CD4-positive, alpha-beta T cell (primary cell): ENCODE measurements around the gene PPP1R9A. TPM values are rescaled to one million over a fixed set of nuclear protein-coding genes. Genes with fewer than 3 reads are reported as not detected.

Experiments
- ATAC-seq: fragments of 200-7000 bp; cut with Tn5 transposase; one replicate; pipeline ENCODE4 v1.10.0; 2022; ENCODE audit warnings: mild to moderate bottlenecking; ENCODE audit not compliant: poor library complexity
- CTCF ChIA-PET: fragments of 350-600 bp; sonication (Branson Sonifier 250); formaldehyde crosslinking; loops from one replicate; lab custom pipeline; 2021; ENCODE audit warnings: antibody characterized with exemption, inconsistent platforms; lab: Charles Lee
- POLR2A ChIA-PET: fragments of 350-600 bp; sonication (Branson Sonifier 250); formaldehyde crosslinking; loops from one replicate; lab custom pipeline; 2021; ENCODE audit warnings: antibody characterized with exemption, inconsistent platforms; lab: Charles Lee
- DNase-seq, 14 experiments: peaks; one replicate each; pipeline ENCODE4 v3.0.0-alpha.2; 2013 to 2020; ENCODE audit warnings: mixed read lengths in 2 of 14
- H3K27ac ChIP-seq, 2 donors: one replicate each; pipeline versions ENCODE4 v1.5.1 to v1.7.0; 2013; ENCODE audit warnings: low read length in 2 of 2, low read depth in 1 of 2, mild to moderate bottlenecking in 1 of 2
- H3K27me3 ChIP-seq, 2 experiments: 1 replicate in 1 of 2; 2 replicates in 1 of 2; pipeline versions ENCODE4 v1.6.1 to v1.7.0; 2013; ENCODE audit warnings: low read length in 2 of 2, control low read depth in 1 of 2, mild to moderate bottlenecking in 1 of 2, moderate library complexity in 1 of 2; ENCODE audit not compliant: insufficient read depth in 2 of 2, control insufficient read depth in 1 of 2
- H3K36me3 ChIP-seq: one replicate; pipeline ENCODE4 v1.6.1; 2013; ENCODE audit warnings: low read length, control low read depth; ENCODE audit not compliant: insufficient read depth
- H3K4me1 ChIP-seq: one replicate; pipeline ENCODE4 v1.6.1; 2013; ENCODE audit warnings: low read length, control low read depth; ENCODE audit not compliant: insufficient read depth
- H3K4me3 ChIP-seq: one replicate; pipeline ENCODE4 v1.5.1; 2013; ENCODE audit warnings: mild to moderate bottlenecking, low read length, moderate library complexity
- H3K9me3 ChIP-seq, 2 experiments: 1 replicate in 1 of 2; 2 replicates in 1 of 2; pipeline versions ENCODE4 v1.6.1 to v1.7.0; 2013; ENCODE audit warnings: low read length in 2 of 2, mild to moderate bottlenecking in 2 of 2, control low read depth in 1 of 2, moderate library complexity in 1 of 2; ENCODE audit not compliant: control insufficient read depth in 1 of 2, insufficient read depth in 1 of 2
- H3K27ac Mint-ChIP-seq: one replicate; pipeline ENCODE4 v1.8.0; 2020; ENCODE audit warnings: mixed read lengths
- H3K27me3 Mint-ChIP-seq: one replicate; pipeline ENCODE4 v1.8.0; 2021; ENCODE audit warnings: mixed read lengths
- H3K36me3 Mint-ChIP-seq: one replicate; pipeline ENCODE4 v1.8.0; 2021; ENCODE audit warnings: low read depth, mixed read lengths
- H3K4me1 Mint-ChIP-seq: one replicate; pipeline ENCODE4 v1.8.0; 2021; ENCODE audit warnings: low read depth, mixed read lengths
- H3K4me3 Mint-ChIP-seq: one replicate; pipeline ENCODE4 v1.8.0; 2020; ENCODE audit warnings: mild to moderate bottlenecking, mixed read lengths
- H3K9me3 Mint-ChIP-seq: one replicate; pipeline ENCODE4 v1.8.0; 2020; ENCODE audit warnings: mixed read lengths
- intact Hi-C, 2 experiments: fragments of 100-400 bp; cut with DNase I in 1 of 2; cut with micrococcal nuclease in 1 of 2; formaldehyde crosslinking; loops; one replicate each; pipeline versions ENCODE4 v1.15.1 to v1.9.0; 2023 to 2025; cut with DNase I, micrococcal nuclease
- total RNA-seq, 174 experiments: library from RNA in 2 of 174; stranded (reverse) in 2 of 174; gene quantifications; one replicate each; pipeline ENCODE4 v1.2.3 and lab custom pipeline; 2021 to 2026
- TF ChIP-seq, protein P1 (sequence below): fragments of 200-600 bp; IDR thresholded peaks from one replicate; pipeline ENCODE4 v1.8.0; 2022; ENCODE audit warnings: antibody characterized with exemption, mild to moderate bottlenecking

The PPP1R9A gene
- total RNA-seq, 2 experiments from 2014 or later = not detected

DNA sequence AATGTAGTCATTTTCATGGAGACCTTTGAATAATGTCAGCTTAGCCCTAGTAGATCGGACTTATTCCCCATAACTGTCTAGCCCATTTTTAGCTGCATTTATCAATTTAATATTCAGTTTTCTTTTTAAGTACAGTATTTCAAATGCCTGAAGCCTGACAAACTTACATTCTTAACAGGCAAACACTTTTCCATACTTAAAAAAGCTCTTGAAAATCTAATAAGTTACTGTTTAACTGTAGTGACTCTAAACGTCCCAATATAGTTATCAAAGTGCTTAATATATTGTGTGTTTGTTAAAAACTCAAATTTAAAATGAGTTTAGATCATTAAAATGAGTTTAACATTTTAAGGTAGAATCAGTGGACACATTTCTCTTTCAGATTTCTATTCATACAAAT lies 372.0 kb downstream of the PPP1R9A start:
- H3K4me1 ChIP-seq = no peaks in the 10 kb centered on the region
- H3K36me3 ChIP-seq = no peaks in the 10 kb centered on the region
- no peak for DNase-seq
- no peak overlapping the region for H3K4me3 ChIP-seq
- POLR2A ChIA-PET = no interaction called here
- no peak for ATAC-seq
- Mint-ChIP-seq H3K4me1 (no peaks in the 10 kb centered on the region), H3K27ac (no peak overlapping the region), H3K36me3 (no peaks in the 10 kb centered on the region), H3K27me3 (no peaks in the 10 kb centered on the region), H3K9me3 (no peaks in the 10 kb centered on the region), H3K4me3 (no peak overlapping the region)
- H3K9me3 ChIP-seq = no peaks in the 10 kb centered on the region
- no peak overlapping the region for H3K27ac ChIP-seq
- TF ChIP-seq, protein P1, sequence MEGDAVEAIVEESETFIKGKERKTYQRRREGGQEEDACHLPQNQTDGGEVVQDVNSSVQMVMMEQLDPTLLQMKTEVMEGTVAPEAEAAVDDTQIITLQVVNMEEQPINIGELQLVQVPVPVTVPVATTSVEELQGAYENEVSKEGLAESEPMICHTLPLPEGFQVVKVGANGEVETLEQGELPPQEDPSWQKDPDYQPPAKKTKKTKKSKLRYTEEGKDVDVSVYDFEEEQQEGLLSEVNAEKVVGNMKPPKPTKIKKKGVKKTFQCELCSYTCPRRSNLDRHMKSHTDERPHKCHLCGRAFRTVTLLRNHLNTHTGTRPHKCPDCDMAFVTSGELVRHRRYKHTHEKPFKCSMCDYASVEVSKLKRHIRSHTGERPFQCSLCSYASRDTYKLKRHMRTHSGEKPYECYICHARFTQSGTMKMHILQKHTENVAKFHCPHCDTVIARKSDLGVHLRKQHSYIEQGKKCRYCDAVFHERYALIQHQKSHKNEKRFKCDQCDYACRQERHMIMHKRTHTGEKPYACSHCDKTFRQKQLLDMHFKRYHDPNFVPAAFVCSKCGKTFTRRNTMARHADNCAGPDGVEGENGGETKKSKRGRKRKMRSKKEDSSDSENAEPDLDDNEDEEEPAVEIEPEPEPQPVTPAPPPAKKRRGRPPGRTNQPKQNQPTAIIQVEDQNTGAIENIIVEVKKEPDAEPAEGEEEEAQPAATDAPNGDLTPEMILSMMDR = no peak
- CTCF ChIA-PET = no interaction called here
- intact Hi-C loops = no loop called here
- H3K27me3 ChIP-seq = no peaks in the 10 kb centered on the region

DNA sequence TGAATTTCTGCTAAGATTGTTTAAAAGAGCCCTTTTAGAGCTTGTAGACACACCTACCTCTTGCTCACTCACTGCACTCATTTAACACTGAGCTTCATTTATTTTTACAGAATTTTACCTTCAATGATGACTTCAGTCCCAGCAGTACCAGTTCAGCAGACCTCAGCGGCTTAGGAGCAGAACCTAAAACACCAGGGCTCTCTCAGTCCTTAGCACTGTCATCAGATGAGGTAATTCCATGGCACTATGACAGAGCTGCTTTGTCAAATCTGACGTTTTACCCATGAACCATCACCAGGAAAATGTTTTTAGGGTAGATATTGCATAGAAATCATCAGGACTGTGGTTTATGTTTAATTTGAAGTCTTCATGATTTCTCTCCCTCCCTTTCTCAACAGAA lies 378.7 kb downstream of the PPP1R9A start:
- H3K27ac Mint-ChIP-seq = no peak overlapping the region
- no peak for ATAC-seq

GRCh38 chr7:95290166-95290830 lies 382.9 kb downstream of the PPP1R9A start:
- H3K36me3 ChIP-seq = no peaks in the 10 kb centered on the region
- TF ChIP-seq, protein P1 = no peak
- no peak for ATAC-seq
- no peak overlapping the region for H3K4me3 ChIP-seq
- no peak for DNase-seq
- ChIA-PET POLR2A (no interaction called here), CTCF (no interaction called here)
- intact Hi-C loops = loop anchor here in 1 of 2 experiments (10.0 kb wide), 1 partner anchor 65 kb away; no protein-coding TSS in a partner anchor
- Mint-ChIP-seq H3K27me3 (peaks cover 13% of the 10 kb centered on the region), H3K36me3 (no peaks in the 10 kb centered on the region), H3K4me3 (no peak overlapping the region), H3K4me1 (no peaks in the 10 kb centered on the region), H3K27ac (no peak overlapping the region), H3K9me3 (no peaks in the 10 kb centered on the region)
- H3K4me1 ChIP-seq = no peaks in the 10 kb centered on the region
- no peaks in the 10 kb centered on the region for H3K27me3 ChIP-seq
- no peaks in the 10 kb centered on the region for H3K9me3 ChIP-seq
- no peak overlapping the region for H3K27ac ChIP-seq

More for the DNA sequence above, 378.7 kb downstream of the PPP1R9A start:
- no peak overlapping the region for H3K4me3 ChIP-seq
- intact Hi-C loops = no loop called here
- ChIA-PET CTCF (no interaction called here), POLR2A (no interaction called here)
- H3K4me1 ChIP-seq = no peaks in the 10 kb centered on the region
- H3K36me3 Mint-ChIP-seq = no peaks in the 10 kb centered on the region
- TF ChIP-seq, protein P1 = no peak
- no peak overlapping the region for H3K4me3 Mint-ChIP-seq
- H3K27ac ChIP-seq = no peak overlapping the region
- peaks cover 9% of the 10 kb centered on the region for H3K27me3 Mint-ChIP-seq
- H3K36me3 ChIP-seq = no peaks in the 10 kb centered on the region
- DNase-seq = no peak
- H3K27me3 ChIP-seq = no peaks in the 10 kb centered on the region
- no peaks in the 10 kb centered on the region for H3K9me3 Mint-ChIP-seq
- H3K9me3 ChIP-seq = no peaks in the 10 kb centered on the region
- no peaks in the 10 kb centered on the region for H3K4me1 Mint-ChIP-seq
